T-helper 1 cell treated with Interleukin-12 subunit alpha and Interleukin-12 subunit beta and Interleukin-4 antibody, amounts not matched to agents 30 μg/mL and 1 μg/mL, for 36 hours (primary cell): Measurements from ENCODE around the gene HYAL1.
"Not testable (repeated sequence)": the region's sequence is repeated elsewhere in the genome, so short reads cannot be mapped to it uniquely, and the experiment has no call there.

Experiments used
- H3K27ac Mint-ChIP-seq: one replicate; pipeline ENCODE4 v1.8.0; 2021; ENCODE audit warnings: mild to moderate bottlenecking, mixed read lengths
- H3K27me3 Mint-ChIP-seq: one replicate; pipeline ENCODE4 v1.8.0; 2021; ENCODE audit warnings: low read depth, mixed read lengths
- H3K36me3 Mint-ChIP-seq: one replicate; pipeline ENCODE4 v1.8.0; 2021; ENCODE audit warnings: low read depth, mixed read lengths
- H3K4me1 Mint-ChIP-seq: one replicate; pipeline ENCODE4 v1.8.0; 2021; ENCODE audit warnings: low read depth, mixed read lengths
- H3K4me3 Mint-ChIP-seq: one replicate; pipeline ENCODE4 v1.8.0; 2021; ENCODE audit warnings: mild to moderate bottlenecking, moderate library complexity, mixed read lengths
- H3K9me3 Mint-ChIP-seq: one replicate; pipeline ENCODE4 v1.8.0; 2021; ENCODE audit warnings: mixed read lengths

The HYAL1 gene

GRCh38 chr3:50279255-50280016 is 23.9 kb downstream of the HYAL1 start:
- no peaks in the 10 kb centered on the region for H3K36me3 Mint-ChIP-seq
- H3K27me3 Mint-ChIP-seq: peaks cover 28% of the 10 kb centered on the region
- no peaks in the 10 kb centered on the region for H3K9me3 Mint-ChIP-seq
- H3K27ac Mint-ChIP-seq: no peak overlapping the region
- H3K4me3 Mint-ChIP-seq: no peak overlapping the region
- peaks cover 9% of the 10 kb centered on the region for H3K4me1 Mint-ChIP-seq

DNA sequence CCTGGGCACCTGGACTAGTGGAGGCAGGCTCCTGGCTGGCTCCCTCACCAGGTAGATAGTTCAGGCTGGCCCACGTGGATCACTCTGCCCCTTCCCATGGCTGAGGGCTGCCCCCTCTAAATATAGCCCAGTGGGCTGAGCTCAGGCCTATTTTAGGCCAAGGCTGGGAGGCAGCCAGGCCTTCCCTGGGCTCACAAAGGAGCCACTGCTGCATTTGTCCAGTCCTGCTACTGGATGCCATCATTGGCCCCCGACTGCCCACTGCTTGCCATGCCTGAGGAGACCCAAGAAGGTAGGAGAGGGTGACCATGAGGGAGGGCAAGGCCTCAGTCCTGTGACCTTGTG is 24.5 kb downstream of the HYAL1 start, which contains the start of gene LSMEM2:
Gene LSMEM2, plus strand, starts transcription at position 208 of the 345 bp plus-strand sequence. Its CDS starts 27 bp downstream, at position 235.
- Mint-ChIP-seq H3K27me3 (peaks cover 33% of the 10 kb centered on the region), H3K27ac (no peak within 1 kb of the TSS), H3K4me3 (no peak within 1 kb of the TSS), H3K36me3 (no peaks in the 10 kb centered on the region), H3K9me3 (no peaks in the 10 kb centered on the region), H3K4me1 (peaks cover 13% of the 10 kb centered on the region)

GRCh38 chr3:50278123-50278879 is 25.1 kb downstream of the HYAL1 start:
- Mint-ChIP-seq H3K4me1 (peaks cover 13% of the 10 kb centered on the region), H3K27me3 (peaks cover 33% of the 10 kb centered on the region), H3K9me3 (no peaks in the 10 kb centered on the region), H3K4me3 (no peak overlapping the region), H3K27ac (no peak overlapping the region), H3K36me3 (no peaks in the 10 kb centered on the region)

- Mint-ChIP-seq H3K4me3 (no peak overlapping the region), H3K9me3 (no peaks in the 10 kb centered on the region)
These were observed 26.6 kb downstream of the HYAL1 start for GRCh38 chr3:50276762-50277101.

DNA sequence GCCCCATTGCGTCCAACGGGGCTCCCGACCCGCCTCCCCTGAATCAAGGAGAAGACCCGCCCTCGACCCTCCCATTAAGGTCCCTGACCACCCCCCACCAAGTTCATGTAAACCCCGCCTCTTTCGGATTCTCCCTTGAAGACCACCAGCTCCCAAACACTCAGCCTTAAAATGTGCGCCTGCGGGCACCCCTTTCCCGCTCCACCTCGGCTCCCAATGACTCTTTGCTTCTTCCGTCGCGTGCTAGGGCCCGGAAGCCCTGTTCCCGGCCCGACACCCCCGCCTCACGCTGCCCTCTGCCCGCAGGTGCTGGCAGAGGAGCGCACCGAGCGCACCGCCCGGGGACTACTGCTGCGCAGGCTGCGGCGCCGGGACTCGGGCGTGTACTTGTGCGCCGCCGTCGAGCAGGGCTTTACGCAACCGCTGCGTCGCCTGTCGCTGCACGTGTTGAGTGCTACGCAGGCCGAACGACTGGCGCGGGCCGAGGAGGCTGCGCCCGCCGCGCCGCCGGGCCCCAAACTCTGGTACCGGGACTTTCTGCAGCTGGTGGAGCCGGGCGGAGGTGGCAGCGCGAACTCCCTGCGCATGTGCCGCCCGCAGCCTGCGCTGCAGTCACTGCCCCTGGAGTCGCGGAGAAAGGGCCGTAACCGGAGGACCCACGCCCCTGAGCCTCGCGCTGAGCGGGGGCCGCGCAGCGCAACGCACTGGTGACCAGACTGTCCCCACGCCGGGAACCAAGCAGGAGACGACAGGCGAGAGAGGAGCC is 27.2 kb downstream of the HYAL1 start:
- peaks cover 21% of the 10 kb centered on the region for H3K4me1 Mint-ChIP-seq
- peak overlapping the region; percentile 17 for H3K4me3 Mint-ChIP-seq
- H3K36me3 Mint-ChIP-seq: no peaks in the 10 kb centered on the region
- H3K27me3 Mint-ChIP-seq: peaks cover 37% of the 10 kb centered on the region
- no peaks in the 10 kb centered on the region for H3K9me3 Mint-ChIP-seq
- peak overlapping the region; percentile 15 for H3K27ac Mint-ChIP-seq

More at GRCh38 chr3:50276762-50277101, 26.6 kb downstream of the HYAL1 start:
- Mint-ChIP-seq H3K27me3 (peaks cover 37% of the 10 kb centered on the region), H3K36me3 (no peaks in the 10 kb centered on the region), H3K4me1 (peaks cover 18% of the 10 kb centered on the region), H3K27ac (no peak overlapping the region)

GRCh38 chr3:50275141-50275995 is 28.0 kb downstream of the HYAL1 start:
- peak overlapping the region; percentile 31 for H3K27ac Mint-ChIP-seq
- H3K4me1 Mint-ChIP-seq: peaks cover 21% of the 10 kb centered on the region
- H3K9me3 Mint-ChIP-seq: no peaks in the 10 kb centered on the region
- peak overlapping the region; percentile 17 for H3K4me3 Mint-ChIP-seq
- H3K27me3 Mint-ChIP-seq: peaks cover 37% of the 10 kb centered on the region
- H3K36me3 Mint-ChIP-seq: no peaks in the 10 kb centered on the region

DNA sequence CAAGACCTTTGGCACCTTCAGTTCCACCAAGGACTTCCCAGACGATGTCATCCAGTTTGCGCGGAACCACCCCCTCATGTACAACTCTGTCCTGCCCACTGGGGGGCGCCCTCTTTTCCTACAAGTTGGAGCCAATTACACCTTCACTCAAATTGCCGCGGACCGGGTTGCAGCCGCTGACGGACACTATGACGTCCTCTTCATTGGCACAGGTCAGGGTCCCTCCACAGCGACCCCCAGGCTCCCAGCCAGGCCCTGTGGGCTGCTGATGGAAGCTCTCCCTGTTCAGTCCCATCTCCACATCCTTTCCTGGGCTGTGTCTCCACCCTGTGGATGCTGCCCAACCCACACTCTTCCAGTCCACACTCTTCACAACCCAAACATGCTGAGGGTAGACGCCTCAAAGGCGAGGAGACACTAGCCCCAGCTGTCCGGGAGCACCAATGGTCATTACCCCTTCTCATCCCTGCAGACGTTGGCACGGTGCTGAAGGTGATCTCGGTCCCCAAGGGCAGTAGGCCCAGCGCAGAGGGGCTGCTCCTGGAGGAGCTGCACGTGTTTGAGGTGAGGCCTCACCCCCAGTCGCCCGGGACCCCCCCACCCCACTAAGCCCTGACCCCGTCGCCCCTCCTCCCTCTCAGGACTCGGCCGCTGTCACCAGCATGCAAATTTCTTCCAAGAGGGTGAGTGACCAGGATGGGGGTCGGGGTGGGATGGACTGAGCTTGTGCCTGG is 28.8 kb downstream of the HYAL1 start:
- no peaks in the 10 kb centered on the region for H3K9me3 Mint-ChIP-seq
- H3K36me3 Mint-ChIP-seq: no peaks in the 10 kb centered on the region
- peak overlapping the region; percentile 58 for H3K4me3 Mint-ChIP-seq
- peaks cover 37% of the 10 kb centered on the region for H3K27me3 Mint-ChIP-seq
- H3K4me1 Mint-ChIP-seq: peaks cover 21% of the 10 kb centered on the region
- H3K27ac Mint-ChIP-seq: no peak overlapping the region

DNA sequence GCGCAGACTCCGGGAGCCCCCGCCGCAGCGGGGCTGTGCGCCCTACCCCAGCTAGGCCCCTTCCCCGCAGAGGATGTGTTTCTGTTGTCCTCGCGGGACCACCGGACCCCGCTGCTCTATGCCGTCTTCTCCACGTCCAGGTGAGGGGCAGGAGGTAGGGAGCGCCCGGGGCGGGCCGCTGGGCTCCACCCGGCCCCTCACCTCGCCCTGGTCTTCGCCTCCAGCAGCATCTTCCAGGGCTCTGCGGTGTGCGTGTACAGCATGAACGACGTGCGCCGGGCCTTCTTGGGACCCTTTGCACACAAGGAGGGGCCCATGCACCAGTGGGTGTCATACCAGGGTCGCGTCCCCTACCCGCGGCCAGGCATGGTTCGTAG is 29.7 kb downstream of the HYAL1 start:
- no peak overlapping the region for H3K4me3 Mint-ChIP-seq
- H3K27me3 Mint-ChIP-seq: peaks cover 38% of the 10 kb centered on the region
- H3K27ac Mint-ChIP-seq: no peak overlapping the region
- H3K36me3 Mint-ChIP-seq: no peaks in the 10 kb centered on the region
- H3K4me1 Mint-ChIP-seq: peaks cover 21% of the 10 kb centered on the region
- no peaks in the 10 kb centered on the region for H3K9me3 Mint-ChIP-seq

DNA sequence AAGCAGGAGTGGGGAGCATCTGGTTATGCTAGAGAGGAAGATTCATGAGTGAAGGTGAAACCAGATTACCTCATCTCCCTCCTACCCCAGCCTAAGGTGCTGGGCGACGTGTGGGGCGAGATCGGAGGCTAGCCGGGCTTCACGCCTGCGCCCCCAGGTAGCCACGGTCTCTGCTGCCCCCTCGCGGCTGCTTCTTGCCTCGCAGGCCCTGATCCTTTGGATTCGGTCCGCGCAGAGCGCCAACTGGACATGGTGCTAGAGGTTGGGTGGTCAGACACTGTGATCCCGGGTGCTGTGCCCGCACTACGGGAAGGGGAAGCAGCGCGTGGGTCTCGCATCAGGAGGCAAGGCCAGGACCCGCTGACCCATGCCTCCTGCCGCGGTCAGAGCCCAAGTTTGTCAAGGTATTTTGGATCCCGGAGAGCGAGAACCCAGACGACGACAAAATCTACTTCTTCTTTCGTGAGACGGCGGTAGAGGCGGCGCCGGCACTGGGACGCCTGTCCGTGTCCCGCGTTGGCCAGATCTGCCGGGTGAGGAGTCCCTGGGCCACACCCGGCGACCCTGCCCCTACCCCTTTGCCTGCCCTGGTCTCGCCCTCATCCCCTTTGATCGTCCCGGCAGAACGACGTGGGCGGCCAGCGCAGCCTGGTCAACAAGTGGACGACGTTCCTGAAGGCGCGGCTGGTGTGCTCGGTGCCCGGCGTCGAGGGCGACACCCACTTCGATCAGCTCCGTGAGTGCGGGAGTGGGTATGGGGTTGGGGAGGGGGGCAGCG is 30.3 kb downstream of the HYAL1 start:
- no peaks in the 10 kb centered on the region for H3K36me3 Mint-ChIP-seq
- peak overlapping the region; percentile 75 for H3K4me3 Mint-ChIP-seq
- peaks cover 21% of the 10 kb centered on the region for H3K4me1 Mint-ChIP-seq
- H3K27ac Mint-ChIP-seq: no peak overlapping the region
- H3K9me3 Mint-ChIP-seq: no peaks in the 10 kb centered on the region
- H3K27me3 Mint-ChIP-seq: peaks cover 40% of the 10 kb centered on the region

- Mint-ChIP-seq H3K27me3 (peaks cover 40% of the 10 kb centered on the region), H3K4me1 (peaks cover 21% of the 10 kb centered on the region), H3K4me3 (peak overlapping the region; percentile 75)
- not testable (repeated sequence) for H3K9me3 Mint-ChIP-seq, H3K36me3 Mint-ChIP-seq, H3K27ac Mint-ChIP-seq
These were observed 30.9 kb downstream of the HYAL1 start for GRCh38 chr3:50272538-50272910.

- peaks cover 41% of the 10 kb centered on the region for H3K27me3 Mint-ChIP-seq
- H3K4me1 Mint-ChIP-seq: peaks cover 21% of the 10 kb centered on the region
- no peaks in the 10 kb centered on the region for H3K36me3 Mint-ChIP-seq
- H3K27ac Mint-ChIP-seq: no peak overlapping the region
- no peak overlapping the region for H3K4me3 Mint-ChIP-seq
- H3K9me3 Mint-ChIP-seq: no peaks in the 10 kb centered on the region
These were observed 31.9 kb downstream of the HYAL1 start for GRCh38 chr3:50271314-50271936.

GRCh38 chr3:50270422-50271224 is 32.8 kb downstream of the HYAL1 start:
- H3K4me1 Mint-ChIP-seq: peaks cover 17% of the 10 kb centered on the region
- no peaks in the 10 kb centered on the region for H3K36me3 Mint-ChIP-seq
- peaks cover 35% of the 10 kb centered on the region for H3K27me3 Mint-ChIP-seq
- H3K27ac Mint-ChIP-seq: no peak overlapping the region
- H3K9me3 Mint-ChIP-seq: no peaks in the 10 kb centered on the region
- H3K4me3 Mint-ChIP-seq: no peak overlapping the region
